HepG2 (cell line): Measurements from ENCODE around the gene NEK6. TPM values are rescaled to one million over a fixed set of nuclear protein-coding genes. Genes with fewer than 3 reads are reported as not detected.

Experiments
- ATAC-seq: fragments of 200-7000 bp; cut with Tn5 transposase; 3 replicates; pipeline ENCODE4 v1.9.1; 2020; ENCODE audit warnings: mild to moderate bottlenecking, moderate library complexity
- BruUV-seq: library from RNA; stranded (reverse); fragments of 400-500 nt; replicated peaks from 2 replicates; lab custom pipeline; 2021; lab: Mats Ljungman, UMichigan
- CTCF ChIA-PET: fragments of 300-600 bp; formaldehyde crosslinking; extraction: SDS; loops from one replicate; lab custom pipeline; 2021; ENCODE audit warnings: low total read pairs, inconsistent platforms, low intra/inter-chr PET ratio; lab: Yijun Ruan, JAX
- POLR2A ChIA-PET: fragments of 350-600 bp; sonication (Branson Sonifier 250); formaldehyde crosslinking; loops from one replicate; lab custom pipeline; 2020; ENCODE audit warnings: antibody characterized with exemption, inconsistent platforms; lab: Yijun Ruan, JAX
- DNase-seq: peaks from one replicate; pipeline ENCODE4 v3.0.0-alpha.2; 2015; ENCODE audit warnings: low spot score
- FAIRE-seq: peaks from 3 replicates; lab custom pipeline; 2011; peaks lifted over from hg19 to GRCh38; lab: Jason Lieb, UNC
- H2AFZ ChIP-seq: one replicate; pipeline ENCODE4 v1.6.1; 2011; ENCODE audit warnings: low read length, inconsistent platforms
- H3K27ac ChIP-seq: fragments of 300-600 bp; 3 replicates; pipeline ENCODE4 v1.8.0; 2011; ENCODE audit warnings: mixed run types, mild to moderate bottlenecking, mixed read lengths, low read length, inconsistent platforms; ENCODE audit not compliant: insufficient read depth; ENCODE audit errors: extremely low read length
- H3K27me3 ChIP-seq, 2 experiments: fragments of 200-600 bp in 1 of 2; 2 replicates in 1 of 2; 3 replicates in 1 of 2; pipeline versions ENCODE4 v1.6.0 to v1.8.0; 2011; ENCODE audit warnings: low read length in 2 of 2, mild to moderate bottlenecking in 2 of 2, moderate library complexity in 2 of 2, inconsistent platforms in 1 of 2; ENCODE audit not compliant: insufficient read depth in 2 of 2, control insufficient read depth in 1 of 2
- H3K36me3 ChIP-seq, 2 experiments: fragments of 200-600 bp in 1 of 2; replicated peaks in 1 of 2; 2 replicates in 1 of 2; 3 replicates in 1 of 2; pipeline versions ENCODE4 v1.5.1 to v1.8.0; 2011; ENCODE audit warnings: low read length in 2 of 2, inconsistent platforms in 1 of 2; ENCODE audit not compliant: insufficient read depth in 2 of 2, control insufficient read depth in 1 of 2
- H3K4me1 ChIP-seq: 2 replicates; pipeline ENCODE4 v1.5.1; 2012; ENCODE audit warnings: low read length, inconsistent platforms; ENCODE audit not compliant: insufficient read depth
- H3K4me2 ChIP-seq: 2 replicates; pipeline ENCODE4 v1.6.0; 2011; ENCODE audit warnings: low read depth, low read length, inconsistent platforms
- H3K4me3 ChIP-seq, 3 experiments: fragments of 200-600 bp in 1 of 3; sonication (generic), shearing (Covaris generic) in 1 of 3; replicated peaks in 1 of 3; 2 replicates each; pipeline ENCODE4 v1.5.1; 2011 to 2016; ENCODE audit warnings: low read length in 3 of 3, inconsistent platforms in 2 of 3, low read depth in 2 of 3, mild to moderate bottlenecking in 2 of 3, control low read depth in 1 of 3, mixed read lengths in 1 of 3; ENCODE audit not compliant: insufficient read depth in 1 of 3
- H3K79me2 ChIP-seq: one replicate; pipeline ENCODE4 v1.6.1; 2011; ENCODE audit warnings: low read length, inconsistent platforms; ENCODE audit not compliant: insufficient read depth
- H3K9ac ChIP-seq: 2 replicates; pipeline ENCODE4 v1.6.0; 2011; ENCODE audit warnings: mild to moderate bottlenecking, low read depth, low read length, inconsistent platforms; ENCODE audit not compliant: insufficient read depth
- H3K9me3 ChIP-seq: 2 replicates; pipeline ENCODE4 v1.5.1; 2012; ENCODE audit warnings: mild to moderate bottlenecking, low read length
- H4K20me1 ChIP-seq: 2 replicates; pipeline ENCODE4 v1.6.0; 2011; ENCODE audit warnings: inconsistent platforms, mild to moderate bottlenecking, low read length, moderate library complexity; ENCODE audit not compliant: insufficient read depth
- AGO1 ChIP-seq: fragments of 200-400 bp; formaldehyde crosslinking; IDR thresholded peaks from 2 replicates; pipeline ENCODE4 v1.6.1; 2017; ENCODE audit warnings: mild to moderate bottlenecking, low read depth, low read length, moderate library complexity; ENCODE audit not compliant: poor library complexity, severe bottlenecking
- HCFC1 ChIP-seq: fragments of 150-350 bp; IDR thresholded peaks from 2 replicates; pipeline ENCODE4 v1.6.1; 2014; ENCODE audit warnings: low read depth, low read length
- HHEX ChIP-seq: IDR thresholded peaks from 2 replicates; pipeline ENCODE4 v1.6.1; 2016; ENCODE audit warnings: control low read depth
- HMG20B ChIP-seq: conservative IDR thresholded peaks from 2 replicates; pipeline ENCODE4 v1.6.1; 2016; ENCODE audit warnings: missing genetic modification reagents, missing compliant biosample characterization
- MIXL1 ChIP-seq: IDR thresholded peaks from 2 replicates; pipeline ENCODE4 v1.6.1; 2016
- NCOA2 ChIP-seq: sonication (generic); formaldehyde crosslinking; IDR thresholded peaks from 2 replicates; pipeline ENCODE4 v1.8.0; 2022; ENCODE audit warnings: inconsistent platforms
- NPAS2 ChIP-seq: sonication (generic); formaldehyde crosslinking; IDR thresholded peaks from 2 replicates; pipeline ENCODE4 v1.8.0; 2022; ENCODE audit warnings: mild to moderate bottlenecking, missing genetic modification reagents, borderline replicate concordance
- PCBP1 ChIP-seq: fragments of 200-400 bp; formaldehyde crosslinking; IDR thresholded peaks from 2 replicates; pipeline ENCODE4 v1.6.1; 2017; ENCODE audit warnings: mild to moderate bottlenecking, low read depth, low read length, borderline replicate concordance
- PPARG ChIP-seq: conservative IDR thresholded peaks from 2 replicates; pipeline ENCODE4 v1.6.1; 2016; ENCODE audit warnings: missing biosample characterization, missing genetic modification reagents
- REL ChIP-seq: sonication (generic); formaldehyde crosslinking; conservative IDR thresholded peaks from 2 replicates; pipeline ENCODE4 v1.8.0; 2022; ENCODE audit warnings: mild to moderate bottlenecking, missing genetic modification reagents, moderate library complexity
- SAP130 ChIP-seq: IDR thresholded peaks from 2 replicates; pipeline ENCODE4 v1.6.1; 2016; ENCODE audit warnings: low read depth
- TBX3 ChIP-seq: fragments of 450-650 bp; IDR thresholded peaks from 2 replicates; pipeline ENCODE4 v1.6.1; 2017; ENCODE audit warnings: antibody characterized with exemption, mild to moderate bottlenecking, inconsistent platforms, borderline replicate concordance
- ZBTB3 ChIP-seq: sonication (generic); formaldehyde crosslinking; IDR thresholded peaks from 2 replicates; pipeline ENCODE4 v1.4.0; 2020; ENCODE audit warnings: low read depth, mild to moderate bottlenecking, moderate library complexity, missing genetic modification reagents, borderline replicate concordance
- ZFX ChIP-seq: sonication (generic); formaldehyde crosslinking; IDR thresholded peaks from 2 replicates; pipeline ENCODE4 v1.4.0; 2020; ENCODE audit warnings: mild to moderate bottlenecking, low read depth, missing genetic modification reagents, moderate library complexity
- ZNF263 ChIP-seq: sonication (generic); formaldehyde crosslinking; IDR thresholded peaks from 2 replicates; pipeline ENCODE4 v1.4.0; 2020; ENCODE audit warnings: missing genetic modification reagents
- ZNF674 ChIP-seq: sonication (generic); formaldehyde crosslinking; IDR thresholded peaks from 2 replicates; pipeline ENCODE4 v1.5.0; 2020; ENCODE audit warnings: low read depth, mild to moderate bottlenecking, missing genetic modification reagents
- WGBS: methylation state at CpG from one replicate; pipeline ENCODE4 v1.1.6; 2017; ENCODE audit warnings: low lambda C conversion rate; 5-methylcytosine and 5-hydroxymethylcytosine counted together
- in situ Hi-C: cut with HindIII; loops from 2 replicates; pipeline ENCODE4 v1.10.0; 2017; ENCODE audit warnings: low pct_unique_long_range_greater_than_20kb; ENCODE audit not compliant: extremely low pct_ligation_motif_present
- intact Hi-C: fragments of 100-400 bp; cut with micrococcal nuclease; formaldehyde crosslinking; loops from one replicate; pipeline ENCODE4 v1.10.0; 2022; ENCODE audit not compliant: unreplicated experiment
- polyA plus RNA-seq, 8 experiments: library from polyadenylated mRNA; depleted of rRNA in 3 of 8; stranded (reverse) in 7 of 8; unstranded in 1 of 8; fragments of >200 nt; fragmentation: Illumina TruSeq in 4 of 8; extraction: Trizol in 4 of 8; gene quantifications; 2 replicates each; pipeline versions ENCODE4 v1.2.1 to v1.2.3, GENCODE V29; 2011 to 2016; ENCODE audit warnings: low read depth in 4 of 8, missing spikeins in 1 of 8, mixed read lengths in 1 of 8; ENCODE audit not compliant: insufficient read depth in 1 of 8
- total RNA-seq, 5 experiments: library from RNA; depleted of rRNA; stranded (reverse); fragments of >200 nt; fragmentation: Illumina TruSeq; extraction: Trizol; gene quantifications; 2 replicates each; pipeline ENCODE4 v1.2.3, GENCODE V29; 2016; ENCODE audit warnings: low read depth in 1 of 5
- TF ChIP-seq, protein P1 (sequence below): sonication (generic); formaldehyde crosslinking; IDR thresholded peaks from 2 replicates; pipeline ENCODE4 v1.5.1; 2020; ENCODE audit warnings: missing genetic modification reagents, mild to moderate bottlenecking, borderline replicate concordance
- TF ChIP-seq, protein P2 (sequence below): sonication (generic); formaldehyde crosslinking; IDR thresholded peaks from 2 replicates; pipeline ENCODE4 v1.4.0; 2020; ENCODE audit warnings: mild to moderate bottlenecking, missing genetic modification reagents
- TF ChIP-seq, protein P3 (sequence below): sonication (generic); formaldehyde crosslinking; IDR thresholded peaks from 2 replicates; pipeline ENCODE4 v1.9.0; 2021; ENCODE audit warnings: missing genetic modification reagents, borderline replicate concordance

NEK6 gene
- total and polyA plus RNA-seq, 2 of the 13 experiments (the other 11 are each of a cell fraction or from before 2014, with no cell fraction given) = 30.4 to 119 TPM

DNA sequence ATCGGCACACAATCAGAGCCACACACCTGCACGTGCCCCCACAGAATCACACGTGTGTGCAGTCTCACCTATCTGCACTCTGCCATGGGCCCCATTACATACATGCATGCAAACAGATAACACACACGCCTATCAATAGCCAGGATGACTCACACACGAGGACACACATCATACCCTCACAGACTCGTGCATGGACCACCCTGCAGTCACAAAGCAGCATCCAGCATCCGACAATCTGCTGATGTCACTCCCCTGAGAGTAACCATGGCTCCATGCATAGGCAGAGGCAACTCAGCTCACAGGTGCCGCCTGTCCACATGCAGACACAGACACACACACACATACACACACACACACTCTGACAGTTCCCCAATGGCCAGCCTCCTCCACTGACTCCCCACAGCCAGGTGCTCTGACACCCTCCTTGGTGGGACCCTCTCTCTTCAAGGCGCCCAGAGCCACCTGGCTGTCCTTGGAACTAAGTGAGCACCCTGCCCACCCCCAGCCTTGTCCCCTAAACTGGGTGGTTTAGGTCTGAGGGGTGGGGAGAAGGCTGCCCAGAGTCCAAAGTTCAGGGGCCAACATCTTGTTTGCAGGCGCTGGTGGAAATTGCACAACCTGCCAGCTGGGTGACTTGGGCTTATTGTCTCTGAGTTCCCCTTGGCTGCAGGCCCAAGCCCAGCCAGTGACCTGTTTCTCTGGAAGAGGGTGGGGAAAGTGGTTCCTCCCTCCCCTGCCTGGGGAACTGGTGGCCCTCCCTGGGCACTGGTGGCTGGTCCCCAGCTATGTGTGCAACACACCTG, 34.6 kb upstream of the NEK6 start:
- H2AFZ ChIP-seq = no peak overlapping the region
- H3K9ac ChIP-seq = peak overlapping the region; percentile 40
- no peaks in the 10 kb centered on the region for H3K36me3 ChIP-seq
- BruUV-seq = no TSS peak
- no peaks in the 10 kb centered on the region for H4K20me1 ChIP-seq
- peak overlapping the region; percentile 71 for H3K4me2 ChIP-seq
- no peaks in the 10 kb centered on the region for H3K9me3 ChIP-seq
- ChIA-PET POLR2A (interaction anchor here (0.6 to 2.6 kb wide), 7 partner anchors 34 to 753 kb away, joined by 3 to 20 read pairs (median 3); no protein-coding TSS in a partner anchor), CTCF (no interaction called here)
- peak overlapping the region; percentile 60 for H3K27ac ChIP-seq
- in situ Hi-C loops = no loop called here
- WGBS = 34% methylated on average over 10 of the region's 10 CpGs
- peak overlapping the region in 1 of 3 experiments; percentile 47; a peak in 2 of 6 replicates for H3K4me3 ChIP-seq
- FAIRE-seq = peak; percentile 98
- ATAC-seq = peak; percentile 88
- no peaks in the 10 kb centered on the region for H3K79me2 ChIP-seq
- DNase-seq = peak; percentile 96
- no peaks in the 10 kb centered on the region for H3K27me3 ChIP-seq
- peaks cover 65% of the 10 kb centered on the region for H3K4me1 ChIP-seq
- intact Hi-C loops = loop anchor here (5.0 kb wide), 2 partner anchors 34 to 81 kb away; partner anchors contain the start of gene NEK6
- TF ChIP-seq, protein P1, sequence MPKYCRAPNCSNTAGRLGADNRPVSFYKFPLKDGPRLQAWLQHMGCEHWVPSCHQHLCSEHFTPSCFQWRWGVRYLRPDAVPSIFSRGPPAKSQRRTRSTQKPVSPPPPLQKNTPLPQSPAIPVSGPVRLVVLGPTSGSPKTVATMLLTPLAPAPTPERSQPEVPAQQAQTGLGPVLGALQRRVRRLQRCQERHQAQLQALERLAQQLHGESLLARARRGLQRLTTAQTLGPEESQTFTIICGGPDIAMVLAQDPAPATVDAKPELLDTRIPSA (CRISPR knock-in tag) = no peak
- TF ChIP-seq ZFX (CRISPR knock-in tag) = peak; percentile 86
- peak; percentile 90 for TF ChIP-seq SAP130 (CRISPR knock-in tag)
- TF ChIP-seq HMG20B (CRISPR knock-in tag) = peak; percentile 90
- TF ChIP-seq ZNF674 (CRISPR knock-in tag) = no peak
- peak; percentile 61; the same call in 1 of the 2 replicates for TF ChIP-seq TBX3
- TF ChIP-seq HCFC1 = no peak
- TF ChIP-seq HHEX (CRISPR knock-in tag) = peak; percentile 66; the same call in 1 of the 2 replicates
- peak; percentile 64; the same call in 1 of the 2 replicates for TF ChIP-seq PPARG (CRISPR knock-in tag)
- TF ChIP-seq NCOA2 = peak; percentile 94
- TF ChIP-seq ZBTB3 (CRISPR knock-in tag) = peak; percentile 96
- 0 out of 2 replicates have a peak, but pooled peaks have one; percentile 74 for TF ChIP-seq PCBP1
- peak; percentile 80; the same call in 1 of the 2 replicates for TF ChIP-seq REL (CRISPR knock-in tag)
- peak; percentile 45; the same call in 1 of the 2 replicates for TF ChIP-seq ZNF263
- peak; percentile 88 for TF ChIP-seq MIXL1 (CRISPR knock-in tag)
- no peak for TF ChIP-seq AGO1
- no peak for TF ChIP-seq NPAS2 (CRISPR knock-in tag)
- TF ChIP-seq, protein P2, sequence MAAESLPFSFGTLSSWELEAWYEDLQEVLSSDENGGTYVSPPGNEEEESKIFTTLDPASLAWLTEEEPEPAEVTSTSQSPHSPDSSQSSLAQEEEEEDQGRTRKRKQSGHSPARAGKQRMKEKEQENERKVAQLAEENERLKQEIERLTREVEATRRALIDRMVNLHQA (CRISPR knock-in tag) = no peak
- TF ChIP-seq, protein P3, sequence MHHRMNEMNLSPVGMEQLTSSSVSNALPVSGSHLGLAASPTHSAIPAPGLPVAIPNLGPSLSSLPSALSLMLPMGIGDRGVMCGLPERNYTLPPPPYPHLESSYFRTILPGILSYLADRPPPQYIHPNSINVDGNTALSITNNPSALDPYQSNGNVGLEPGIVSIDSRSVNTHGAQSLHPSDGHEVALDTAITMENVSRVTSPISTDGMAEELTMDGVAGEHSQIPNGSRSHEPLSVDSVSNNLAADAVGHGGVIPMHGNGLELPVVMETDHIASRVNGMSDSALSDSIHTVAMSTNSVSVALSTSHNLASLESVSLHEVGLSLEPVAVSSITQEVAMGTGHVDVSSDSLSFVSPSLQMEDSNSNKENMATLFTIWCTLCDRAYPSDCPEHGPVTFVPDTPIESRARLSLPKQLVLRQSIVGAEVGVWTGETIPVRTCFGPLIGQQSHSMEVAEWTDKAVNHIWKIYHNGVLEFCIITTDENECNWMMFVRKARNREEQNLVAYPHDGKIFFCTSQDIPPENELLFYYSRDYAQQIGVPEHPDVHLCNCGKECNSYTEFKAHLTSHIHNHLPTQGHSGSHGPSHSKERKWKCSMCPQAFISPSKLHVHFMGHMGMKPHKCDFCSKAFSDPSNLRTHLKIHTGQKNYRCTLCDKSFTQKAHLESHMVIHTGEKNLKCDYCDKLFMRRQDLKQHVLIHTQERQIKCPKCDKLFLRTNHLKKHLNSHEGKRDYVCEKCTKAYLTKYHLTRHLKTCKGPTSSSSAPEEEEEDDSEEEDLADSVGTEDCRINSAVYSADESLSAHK = no peak
